ENCODE measurements around the gene SAMD4B. TPM values are rescaled to one million over a fixed set of nuclear protein-coding genes. Genes with fewer than 3 reads are reported as not detected.

The SAMD4B gene
- total and polyA plus RNA-seq, 9 of the 15 experiments (the other 6 are each of a cell fraction or from before 2014, with no cell fraction given), result 3.4 to 90.5 (median 38.0) TPM

DNA sequence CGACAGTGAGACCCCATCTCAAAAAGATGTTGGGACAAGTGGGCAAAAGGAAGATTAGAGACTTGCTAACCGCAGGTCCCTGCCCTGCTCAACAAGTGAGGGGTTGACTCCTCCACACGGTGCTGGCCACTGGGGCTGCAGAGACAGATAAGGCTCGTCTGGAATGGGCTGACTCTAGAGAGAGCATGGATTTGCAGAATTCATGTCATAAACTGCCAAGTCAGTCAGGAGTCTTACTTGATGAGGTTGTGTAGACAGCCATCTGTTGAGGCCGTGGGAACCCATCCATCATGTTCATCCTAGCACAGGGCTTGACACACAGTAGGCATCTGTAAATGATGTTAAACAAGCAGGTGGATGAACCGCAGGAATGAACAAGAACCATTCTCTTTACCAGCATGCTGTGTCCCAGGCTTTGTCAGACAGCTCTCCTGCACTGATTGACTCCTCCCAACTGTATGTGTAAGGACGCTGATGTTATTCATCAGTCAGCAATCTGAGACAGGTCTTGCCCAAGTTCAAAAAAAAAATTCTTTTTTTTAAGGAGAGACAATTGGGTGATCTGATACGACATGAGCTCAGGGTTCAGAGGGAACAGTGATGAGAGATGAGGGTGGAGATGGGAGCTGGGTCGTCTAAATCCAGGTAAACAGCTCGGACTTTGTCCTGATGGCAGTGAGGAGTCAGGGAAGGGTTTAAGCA, 39.8 kb downstream of the SAMD4B start (continued):
- TF ChIP-seq, protein P1, sequence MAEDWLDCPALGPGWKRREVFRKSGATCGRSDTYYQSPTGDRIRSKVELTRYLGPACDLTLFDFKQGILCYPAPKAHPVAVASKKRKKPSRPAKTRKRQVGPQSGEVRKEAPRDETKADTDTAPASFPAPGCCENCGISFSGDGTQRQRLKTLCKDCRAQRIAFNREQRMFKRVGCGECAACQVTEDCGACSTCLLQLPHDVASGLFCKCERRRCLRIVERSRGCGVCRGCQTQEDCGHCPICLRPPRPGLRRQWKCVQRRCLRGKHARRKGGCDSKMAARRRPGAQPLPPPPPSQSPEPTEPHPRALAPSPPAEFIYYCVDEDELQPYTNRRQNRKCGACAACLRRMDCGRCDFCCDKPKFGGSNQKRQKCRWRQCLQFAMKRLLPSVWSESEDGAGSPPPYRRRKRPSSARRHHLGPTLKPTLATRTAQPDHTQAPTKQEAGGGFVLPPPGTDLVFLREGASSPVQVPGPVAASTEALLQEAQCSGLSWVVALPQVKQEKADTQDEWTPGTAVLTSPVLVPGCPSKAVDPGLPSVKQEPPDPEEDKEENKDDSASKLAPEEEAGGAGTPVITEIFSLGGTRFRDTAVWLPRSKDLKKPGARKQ (CRISPR knock-in tag; IDR thresholded peaks at IDR 0.05), result no peak
- peak; percentile 85 for TF ChIP-seq RUNX1 (IDR thresholded peaks at IDR 0.05; ENCODE audit: low read depth)
- TF ChIP-seq RAD51 (IDR thresholded peaks at IDR 0.05; ENCODE audit: borderline replicate concordance, low read depth), result no peak
- TF ChIP-seq DDX20 (tag; IDR thresholded peaks at IDR 0.05; ENCODE audit: low read depth), result no peak
- no peak for TF ChIP-seq CTCFL (IDR thresholded peaks at IDR 0.05; ENCODE audit: borderline replicate concordance, insufficient read depth, low read depth, low read length, poor library complexity, severe bottlenecking)
- TF ChIP-seq, protein P2, sequence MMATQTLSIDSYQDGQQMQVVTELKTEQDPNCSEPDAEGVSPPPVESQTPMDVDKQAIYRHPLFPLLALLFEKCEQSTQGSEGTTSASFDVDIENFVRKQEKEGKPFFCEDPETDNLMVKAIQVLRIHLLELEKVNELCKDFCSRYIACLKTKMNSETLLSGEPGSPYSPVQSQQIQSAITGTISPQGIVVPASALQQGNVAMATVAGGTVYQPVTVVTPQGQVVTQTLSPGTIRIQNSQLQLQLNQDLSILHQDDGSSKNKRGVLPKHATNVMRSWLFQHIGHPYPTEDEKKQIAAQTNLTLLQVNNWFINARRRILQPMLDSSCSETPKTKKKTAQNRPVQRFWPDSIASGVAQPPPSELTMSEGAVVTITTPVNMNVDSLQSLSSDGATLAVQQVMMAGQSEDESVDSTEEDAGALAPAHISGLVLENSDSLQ (IDR thresholded peaks at IDR 0.05), result peak; percentile 87
- no peak for TF ChIP-seq RBM39 (optimal IDR thresholded peaks at IDR 0.05; ENCODE audit: low read depth, low read length)
- TF ChIP-seq ESRRA (IDR thresholded peaks at IDR 0.05; ENCODE audit: borderline replicate concordance, low read depth), result peak; percentile 80; the same call in 1 of the 2 replicates
- TF ChIP-seq ZNF695 (CRISPR knock-in tag; IDR thresholded peaks at IDR 0.05), result no peak
- no peak for TF ChIP-seq CSDE1 (IDR thresholded peaks at IDR 0.05)
- TF ChIP-seq ZNF76 (CRISPR knock-in tag; IDR thresholded peaks at IDR 0.05; ENCODE audit: borderline replicate concordance), result no peak
- no peak for TF ChIP-seq BMI1 (IDR thresholded peaks at IDR 0.05; ENCODE audit: low read length)
- TF ChIP-seq PHTF2 (CRISPR knock-in tag; IDR thresholded peaks at IDR 0.05), result no peak
- peak; percentile 95 for TF ChIP-seq KLF16 (IDR thresholded peaks at IDR 0.05)
- no peak for TF ChIP-seq MCM7 (IDR thresholded peaks at IDR 0.05)
- TF ChIP-seq, protein P3, sequence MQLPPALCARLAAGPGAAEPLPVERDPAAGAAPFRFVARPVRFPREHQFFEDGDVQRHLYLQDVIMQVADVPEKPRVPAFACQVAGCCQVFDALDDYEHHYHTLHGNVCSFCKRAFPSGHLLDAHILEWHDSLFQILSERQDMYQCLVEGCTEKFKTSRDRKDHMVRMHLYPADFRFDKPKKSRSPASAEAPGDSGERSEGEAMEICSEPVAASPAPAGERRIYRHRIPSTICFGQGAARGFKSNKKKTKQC (CRISPR knock-in tag; IDR thresholded peaks at IDR 0.05), result no peak
- TF ChIP-seq PHF21A (IDR thresholded peaks at IDR 0.05; ENCODE audit: borderline replicate concordance, low read depth), result no peak
- no peak for TF ChIP-seq TAF1 (IDR thresholded peaks at IDR 0.05; ENCODE audit: control insufficient read depth, extremely low read depth, insufficient read depth, low read length, severe bottlenecking)
- TF ChIP-seq ZNF232 (CRISPR knock-in tag; IDR thresholded peaks at IDR 0.05), result no peak
- no peak for TF ChIP-seq HNRNPLL (IDR thresholded peaks at IDR 0.05; ENCODE audit: low read depth, low read length, poor library complexity, severe bottlenecking)
- no peak for TF ChIP-seq BCL6 (CRISPR knock-in tag; IDR thresholded peaks at IDR 0.05)
- TF ChIP-seq NONO (IDR thresholded peaks at IDR 0.05; ENCODE audit: low read depth in 2 of 2, low read length in 1 of 2), result no peak
- TF ChIP-seq EP300 (IDR thresholded peaks at IDR 0.05; ENCODE audit: low read length), result peak; percentile 80
- no peak for TF ChIP-seq MEF2D (tag; conservative IDR thresholded peaks at IDR 0.05; ENCODE audit: low read depth)
- TF ChIP-seq BACH1 (tag; IDR thresholded peaks at IDR 0.05), result peak; percentile 66; the same call in 1 of the 2 replicates

Data from K562 (cell line).